H1 (cell line): Measurements from ENCODE around the gene THRB. TPM values are rescaled to one million over a fixed set of nuclear protein-coding genes. Genes with fewer than 3 reads are reported as not detected.

ENCODE experiments used
- BCL11A ChIP-seq, 2 experiments: IDR thresholded peaks; one replicate each; pipeline ENCODE4 v1.6.1; 2011; ENCODE audit warnings: low read depth in 2 of 2, low read length in 2 of 2, mild to moderate bottlenecking in 2 of 2
- FOSL1 ChIP-seq: IDR thresholded peaks from 2 replicates; pipeline ENCODE4 v1.6.1; 2011; ENCODE audit warnings: mild to moderate bottlenecking, low read depth, low read length, moderate library complexity; ENCODE audit not compliant: insufficient read depth
- KDM1A ChIP-seq: fragments of 200-600, 300-600 bp; sonication (generic); IDR thresholded peaks from 2 replicates; pipeline ENCODE4 v1.7.1; 2016; ENCODE audit warnings: mild to moderate bottlenecking, low read length, borderline replicate concordance
- POLR2AphosphoS5 ChIP-seq: IDR thresholded peaks from 2 replicates; pipeline ENCODE4 v1.6.1; 2011; ENCODE audit warnings: low read depth, low read length
- SP2 ChIP-seq: IDR thresholded peaks from 2 replicates; pipeline ENCODE4 v1.6.1; 2012; ENCODE audit warnings: mild to moderate bottlenecking, low read length, inconsistent platforms
- polyA plus RNA-seq, 7 experiments: library from polyadenylated mRNA; depleted of rRNA in 3 of 7; stranded (reverse) in 5 of 7; unstranded in 2 of 7; fragments of >200 nt in 5 of 7; fragments of 200-250 nt in 2 of 7; gene quantifications; 1 replicate in 5 of 7; 2 replicates in 1 of 7; 4 replicates in 1 of 7; pipeline versions ENCODE4 v1.2.1 to v1.2.3, GENCODE V29; 2011 to 2013; ENCODE audit warnings: missing spikeins in 2 of 7, mixed read lengths in 2 of 7
- total RNA-seq: library from RNA; stranded (reverse); fragmentation: NEBNext Ultra II Directional; extraction: Animal tissue kit (Norgen Biotek cat#: 25700); gene quantifications from 2 replicates; pipeline ENCODE4 v1.2.1, GENCODE V29; 2021

The THRB gene
- total and polyA plus RNA-seq, 2 of the 8 experiments (the other 6 are each of a cell fraction or from before 2014, with no cell fraction given): 0.98 to 3.9 TPM

DNA sequence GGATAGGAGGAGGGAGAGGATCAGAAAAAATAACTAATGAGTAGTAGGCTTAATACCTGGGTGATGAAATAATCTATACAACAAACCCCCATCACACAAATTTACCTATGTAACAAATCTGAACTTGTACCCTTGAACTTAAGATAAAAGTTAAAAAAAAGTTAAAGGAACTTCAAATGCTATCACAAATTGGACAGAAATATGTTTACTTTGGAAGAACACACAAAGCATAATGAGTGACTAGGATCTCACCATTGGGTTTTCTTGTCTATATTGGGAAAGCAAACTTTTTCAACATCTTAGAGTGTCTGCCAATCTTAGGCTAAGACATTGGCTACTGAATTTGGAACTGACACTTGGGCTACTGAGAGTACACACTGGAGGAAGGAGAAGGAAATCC lies 140.4 kb downstream of the THRB start (continued):
- TF ChIP-seq POLR2AphosphoS5 (no peak), SP2 (no peak), FOSL1 (no peak), BCL11A (IDR thresholded peaks at IDR 0.05; ENCODE audit: low read depth in 2 of 2, low read length in 2 of 2) (no peak), KDM1A (no peak)
